Duodenal mucosa (tissue), 2 donors: ENCODE measurements around the gene ZNF148.

Experiments
- H3K27ac ChIP-seq: one replicate; pipeline ENCODE4 v1.7.0; 2013; ENCODE audit warnings: low read depth, low read length
- H3K27me3 ChIP-seq, 2 donors: one replicate each; pipeline ENCODE4 v1.7.0; 2013; ENCODE audit warnings: low read length in 2 of 2, control low read depth in 1 of 2; ENCODE audit not compliant: insufficient read depth in 2 of 2, control insufficient read depth in 1 of 2
- H3K36me3 ChIP-seq, 2 donors: one replicate each; pipeline ENCODE4 v1.7.0; 2013; ENCODE audit warnings: low read length in 2 of 2, control low read depth in 1 of 2; ENCODE audit not compliant: insufficient read depth in 2 of 2, control insufficient read depth in 1 of 2
- H3K4me1 ChIP-seq, 2 donors: one replicate each; pipeline ENCODE4 v1.7.0; 2013; ENCODE audit warnings: low read length in 2 of 2, control low read depth in 1 of 2; ENCODE audit not compliant: insufficient read depth in 2 of 2, control insufficient read depth in 1 of 2
- H3K4me3 ChIP-seq, 2 donors: one replicate each; pipeline ENCODE4 v1.7.0; 2013; ENCODE audit warnings: low read length in 2 of 2, low read depth in 1 of 2
- H3K9ac ChIP-seq, 2 donors: one replicate each; pipeline ENCODE4 v1.7.0; 2013; ENCODE audit warnings: low read length in 2 of 2, low read depth in 1 of 2
- H3K9me3 ChIP-seq, 2 donors: one replicate each; pipeline ENCODE4 v1.7.0; 2013; ENCODE audit warnings: low read length in 2 of 2, control low read depth in 1 of 2; ENCODE audit not compliant: control insufficient read depth in 1 of 2

The ZNF148 gene

GRCh38 chr3:125219261-125219701 is 155.8 kb downstream of the ZNF148 start:
- Histone ChIP-seq H3K9ac (no peak overlapping the region), H3K27ac (no peak overlapping the region), H3K4me1 (peaks cover 12 to 16% of the 10 kb centered on the region in 2 donors), H3K27me3 (no peaks in the 10 kb centered on the region), H3K4me3 (peak overlapping the region in 1 of 2 donors; percentile 38), H3K36me3 (no peaks in the 10 kb centered on the region), H3K9me3 (no peaks in the 10 kb centered on the region)

DNA sequence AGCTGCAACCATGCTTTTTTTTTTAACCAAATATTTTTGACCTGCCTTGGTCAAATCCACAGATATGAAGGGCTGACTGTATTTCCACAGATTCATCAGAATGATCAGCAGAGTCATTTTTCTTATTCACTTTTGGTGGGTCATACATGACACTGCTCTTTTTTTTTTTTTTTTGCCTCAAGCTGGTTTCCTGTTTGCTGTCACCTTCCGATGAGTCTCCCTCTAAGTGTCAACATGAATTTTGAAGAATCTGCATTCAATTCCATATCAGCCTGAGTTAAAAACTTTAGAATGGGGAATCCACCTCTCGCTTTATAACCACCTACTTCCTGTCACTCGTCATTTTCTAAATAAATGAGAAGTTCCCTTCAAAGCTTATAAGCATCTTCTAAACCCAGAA is 160.4 kb downstream of the ZNF148 start:
- no peaks in the 10 kb centered on the region for H3K36me3 ChIP-seq
- H3K27me3 ChIP-seq: peaks cover 7 to 11% of the 10 kb centered on the region in 2 donors
- H3K9ac ChIP-seq: no peak overlapping the region
- H3K4me1 ChIP-seq: peaks cover 11 to 23% of the 10 kb centered on the region in 2 donors
- no peak overlapping the region for H3K27ac ChIP-seq
- H3K9me3 ChIP-seq: no peaks in the 10 kb centered on the region
- H3K4me3 ChIP-seq: no peak overlapping the region

- H3K9ac ChIP-seq: no peak overlapping the region
- H3K36me3 ChIP-seq: no peaks in the 10 kb centered on the region
- H3K4me1 ChIP-seq: peaks cover 8 to 19% of the 10 kb centered on the region in 2 donors
- no peak overlapping the region for H3K4me3 ChIP-seq
- no peaks in the 10 kb centered on the region for H3K9me3 ChIP-seq
- H3K27me3 ChIP-seq: peaks cover 7 to 11% of the 10 kb centered on the region in 2 donors
- H3K27ac ChIP-seq: no peak overlapping the region
These were observed 161.1 kb downstream of the ZNF148 start for GRCh38 chr3:125213946-125214542.

GRCh38 chr3:125213364-125213755 is 161.8 kb downstream of the ZNF148 start:
- H3K9ac ChIP-seq: peak overlapping the region; percentile 57 to 59
- no peaks in the 10 kb centered on the region for H3K36me3 ChIP-seq
- H3K4me3 ChIP-seq: peak overlapping the region; percentile 70 to 78
- H3K27me3 ChIP-seq: peaks cover 7 to 11% of the 10 kb centered on the region in 2 donors
- no peak overlapping the region for H3K27ac ChIP-seq
- no peaks in the 10 kb centered on the region for H3K9me3 ChIP-seq
- peaks cover 6 to 20% of the 10 kb centered on the region in 2 donors for H3K4me1 ChIP-seq

- no peak within 1 kb of the TSS for H3K27ac ChIP-seq
- no peaks in the 10 kb centered on the region for H3K9me3 ChIP-seq
- H3K27me3 ChIP-seq: peaks cover 7 to 11% of the 10 kb centered on the region in 2 donors
- H3K36me3 ChIP-seq: no peaks in the 10 kb centered on the region
- peak within 1 kb of the TSS; percentile 70 to 78 for H3K4me3 ChIP-seq
- peak within 1 kb of the TSS; percentile 59 to 63 for H3K9ac ChIP-seq
- H3K4me1 ChIP-seq: peaks cover 10 to 22% of the 10 kb centered on the region in 2 donors
These were observed 162.4 kb downstream of the ZNF148 start, which contains the start of gene SLC12A8 for GRCh38 chr3:125212509-125213363. SLC12A8 (minus strand) TSS chr3:125212748; CDS start chr3:125211349, 1,399 bp downstream.

DNA sequence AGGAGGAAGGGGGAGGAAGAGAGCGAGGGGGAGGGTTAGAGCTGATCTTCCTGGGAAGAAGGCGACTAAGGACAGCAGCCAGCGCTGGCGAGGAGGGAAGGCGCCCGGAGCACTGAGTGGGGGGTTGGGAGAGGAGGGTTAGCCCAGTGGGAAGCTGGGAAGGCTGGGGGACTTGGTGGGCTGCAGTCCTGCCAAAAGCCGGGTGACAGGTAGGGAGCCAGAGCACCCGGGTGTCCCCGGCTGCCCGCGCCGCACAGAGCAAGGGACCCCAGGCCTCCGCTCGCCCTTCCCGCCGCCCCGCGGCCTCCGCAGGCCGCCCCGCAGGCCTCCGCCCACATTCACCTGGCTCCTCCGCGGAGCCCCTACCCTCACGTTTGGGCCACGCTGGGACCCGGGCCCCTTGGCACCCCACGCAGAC is 163.0 kb downstream of the ZNF148 start:
- H3K4me3 ChIP-seq: peak overlapping the region; percentile 70 to 78
- peak overlapping the region; percentile 59 to 63 for H3K9ac ChIP-seq
- H3K36me3 ChIP-seq: no peaks in the 10 kb centered on the region
- H3K4me1 ChIP-seq: peaks cover 13 to 22% of the 10 kb centered on the region in 2 donors
- H3K27me3 ChIP-seq: peaks cover 7 to 11% of the 10 kb centered on the region in 2 donors
- H3K27ac ChIP-seq: no peak overlapping the region
- H3K9me3 ChIP-seq: no peaks in the 10 kb centered on the region

- H3K27me3 ChIP-seq: peaks cover 7 to 11% of the 10 kb centered on the region in 2 donors
- H3K9me3 ChIP-seq: no peaks in the 10 kb centered on the region
- H3K27ac ChIP-seq: no peak overlapping the region
- peak overlapping the region; percentile 70 to 78 for H3K4me3 ChIP-seq
- H3K4me1 ChIP-seq: peaks cover 13 to 22% of the 10 kb centered on the region in 2 donors
- peak overlapping the region; percentile 59 to 63 for H3K9ac ChIP-seq
- no peaks in the 10 kb centered on the region for H3K36me3 ChIP-seq
These were observed 163.5 kb downstream of the ZNF148 start for GRCh38 chr3:125211523-125212090.

DNA sequence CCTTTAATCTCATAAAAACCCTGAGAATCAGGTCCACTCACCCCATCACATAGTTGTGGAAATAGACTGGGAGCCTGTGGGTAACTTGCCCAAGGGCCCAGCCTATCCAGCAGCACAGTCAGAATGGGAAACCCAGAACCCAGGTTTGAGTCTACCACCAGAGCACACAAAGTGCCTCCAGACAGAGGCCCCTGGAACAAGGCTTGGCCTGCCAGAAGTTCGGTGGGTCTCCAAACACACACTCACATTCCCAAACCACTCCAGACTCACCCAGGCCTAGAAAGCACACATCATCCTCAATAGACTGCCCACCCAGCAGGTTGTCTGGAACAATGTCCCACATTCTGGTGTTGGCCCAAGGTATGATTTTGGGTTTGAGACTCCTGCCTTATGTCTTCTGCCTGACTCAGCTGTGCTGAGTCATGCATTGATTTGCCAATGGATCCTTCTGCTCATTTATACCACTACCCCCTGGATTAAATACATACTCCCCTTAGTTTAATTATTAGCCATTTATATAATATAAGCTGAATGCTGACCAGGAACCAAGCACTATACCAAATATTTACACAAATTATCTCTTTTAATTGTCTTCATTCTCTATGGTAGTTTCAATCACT is 167.1 kb downstream of the ZNF148 start:
- Histone ChIP-seq H3K27me3 (peaks cover 4% of the 10 kb centered on the region in 2 donors), H3K9ac (no peak overlapping the region), H3K4me3 (peak overlapping the region in 1 of 2 donors; percentile 19), H3K36me3 (no peaks in the 10 kb centered on the region), H3K4me1 (peaks cover 13 to 21% of the 10 kb centered on the region in 2 donors), H3K27ac (peak overlapping the region; percentile 11), H3K9me3 (no peaks in the 10 kb centered on the region)

DNA sequence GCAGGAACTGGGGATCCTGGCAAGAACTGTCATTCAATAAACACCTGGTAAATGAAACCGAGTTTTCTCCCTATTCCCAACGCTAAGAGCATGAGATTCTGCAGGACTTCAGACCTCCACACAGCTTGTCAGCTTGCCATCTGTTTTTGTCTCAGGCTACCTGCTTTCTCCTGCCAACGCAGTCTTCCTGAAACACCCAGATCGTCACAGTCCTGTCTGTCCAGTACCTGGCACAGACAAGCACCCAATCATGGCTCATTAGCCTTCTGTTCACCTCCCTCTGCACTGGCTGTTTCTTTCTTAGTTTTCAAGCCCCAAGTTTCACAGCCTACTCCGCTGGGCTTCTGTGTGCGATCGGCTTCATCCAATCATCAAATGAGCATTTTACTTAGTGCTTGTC is 167.6 kb downstream of the ZNF148 start:
- H3K9me3 ChIP-seq: no peaks in the 10 kb centered on the region
- H3K27ac ChIP-seq: peak overlapping the region; percentile 11
- H3K36me3 ChIP-seq: no peaks in the 10 kb centered on the region
- H3K4me1 ChIP-seq: peaks cover 13 to 16% of the 10 kb centered on the region in 2 donors
- no peak overlapping the region for H3K9ac ChIP-seq
- no peaks in the 10 kb centered on the region for H3K27me3 ChIP-seq
- peak overlapping the region; percentile 19 for H3K4me3 ChIP-seq
